Right atrium auricular region (tissue), 2 donors: ENCODE measurements around the gene RFX8. TPM values are rescaled to one million over a fixed set of nuclear protein-coding genes. Genes with fewer than 3 reads are reported as not detected.

ENCODE experiments used
- DNase-seq: peaks from one replicate; pipeline ENCODE4 v3.0.0-alpha.2; 2019; ENCODE audit warnings: low spot score
- H3K27ac ChIP-seq, 2 donors: fragments of 200-600 bp; sonication (generic); 1 replicate in 1 of 2; 2 replicates in 1 of 2; pipeline ENCODE4 v1.5.1; 2016 to 2019
- H3K27me3 ChIP-seq, 2 donors: fragments of 200-600 bp; sonication (generic); one replicate each; pipeline versions ENCODE4 v1.5.1 to v1.6.0; 2017 to 2019
- H3K36me3 ChIP-seq: fragments of 200-600 bp; sonication (generic); one replicate; pipeline ENCODE4 v1.5.1; 2016
- H3K4me1 ChIP-seq, 2 donors: fragments of 200-600 bp; sonication (generic); one replicate each; pipeline versions ENCODE4 v1.5.1 to v1.6.0; 2017 to 2019
- H3K4me3 ChIP-seq, 2 donors: fragments of 200-600 bp; sonication (generic); 1 replicate in 1 of 2; 2 replicates in 1 of 2; pipeline ENCODE4 v1.5.1; 2017 to 2019; ENCODE audit warnings: mild to moderate bottlenecking in 1 of 2, moderate library complexity in 1 of 2
- H3K9me3 ChIP-seq, 2 donors: fragments of 200-600 bp; sonication (generic); one replicate each; pipeline ENCODE4 v1.5.1; 2019
- CTCF ChIP-seq, 2 donors: fragments of 200-600 bp; sonication (generic); IDR thresholded peaks; one replicate each; pipeline ENCODE4 v1.5.1; 2019; ENCODE audit warnings: antibody characterized with exemption in 2 of 2
- total RNA-seq, 2 donors: library from RNA; depleted of rRNA; stranded (reverse); fragments of >200 nt; gene quantifications; one replicate each; pipeline ENCODE4 v1.1.0, GENCODE V29; 2016

RFX8 gene
- total RNA-seq, 2 donors from 2014 or later = 0.35 TPM; not detected in 1

GRCh38 chr2:101420623-101421022, 54.3 kb downstream of the RFX8 start:
- H3K4me3 ChIP-seq = no peak overlapping the region
- H3K27me3 ChIP-seq = no peaks in the 10 kb centered on the region
- no peaks in the 10 kb centered on the region for H3K4me1 ChIP-seq
- TF ChIP-seq CTCF (IDR thresholded peaks at IDR 0.05) = no peak
- no peaks in the 10 kb centered on the region for H3K36me3 ChIP-seq
- H3K27ac ChIP-seq = no peak overlapping the region
- H3K9me3 ChIP-seq = no peaks in the 10 kb centered on the region
- no peak for DNase-seq

- peak; percentile 68 for DNase-seq
- Histone ChIP-seq H3K4me3 (no peak overlapping the region), H3K27me3 (no peaks in the 10 kb centered on the region), H3K4me1 (no peaks in the 10 kb centered on the region), H3K36me3 (no peaks in the 10 kb centered on the region), H3K9me3 (no peaks in the 10 kb centered on the region), H3K27ac (no peak overlapping the region)
- peak; percentile 67 to 87 for TF ChIP-seq CTCF (IDR thresholded peaks at IDR 0.05)
Observed at GRCh38 chr2:101419096-101419663, 55.7 kb downstream of the RFX8 start.

DNA sequence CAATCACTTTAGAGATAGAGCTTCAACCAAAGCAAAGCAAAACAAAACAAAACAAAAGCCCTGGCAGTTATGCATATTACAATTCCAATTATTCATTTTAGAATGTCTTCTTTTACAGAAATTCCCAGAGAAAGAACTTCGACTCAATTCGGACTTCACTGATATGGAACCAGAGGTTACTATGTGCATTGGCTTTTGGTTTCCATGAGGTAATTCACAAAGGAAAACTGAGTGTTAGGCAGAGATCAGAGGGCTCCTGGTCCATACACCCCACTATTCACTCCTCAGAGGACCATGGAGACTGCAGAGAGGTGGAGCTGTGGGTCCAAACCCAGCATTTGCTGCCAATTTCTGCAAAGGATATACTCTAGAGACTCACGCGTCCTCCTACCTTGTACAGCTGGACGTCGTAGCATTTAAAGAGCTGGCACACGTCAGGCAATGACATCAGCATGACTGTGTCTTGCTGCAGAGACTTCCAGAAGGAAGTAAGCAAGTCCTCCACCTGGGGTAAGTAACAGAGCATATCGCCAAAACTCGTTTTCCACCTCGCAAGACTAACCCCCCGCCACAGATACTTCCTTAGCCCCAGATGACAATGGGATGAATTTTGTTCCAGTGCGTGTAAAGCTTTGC, 56.3 kb downstream of the RFX8 start:
- Histone ChIP-seq H3K27me3 (no peaks in the 10 kb centered on the region), H3K27ac (no peak overlapping the region), H3K4me1 (no peaks in the 10 kb centered on the region), H3K36me3 (no peaks in the 10 kb centered on the region), H3K9me3 (no peaks in the 10 kb centered on the region), H3K4me3 (no peak overlapping the region)
- no peak for DNase-seq
- no peak for TF ChIP-seq CTCF (IDR thresholded peaks at IDR 0.05)

- no peaks in the 10 kb centered on the region for H3K4me1 ChIP-seq
- no peak for DNase-seq
- no peaks in the 10 kb centered on the region for H3K9me3 ChIP-seq
- H3K4me3 ChIP-seq = no peak overlapping the region
- no peak for TF ChIP-seq CTCF (IDR thresholded peaks at IDR 0.05)
- no peaks in the 10 kb centered on the region for H3K36me3 ChIP-seq
- H3K27ac ChIP-seq = no peak overlapping the region
- H3K27me3 ChIP-seq = no peaks in the 10 kb centered on the region
Observed at GRCh38 chr2:101416609-101417008, 58.3 kb downstream of the RFX8 start.

GRCh38 chr2:101415884-101416283, 59.0 kb downstream of the RFX8 start:
- H3K27ac ChIP-seq = no peak overlapping the region
- no peaks in the 10 kb centered on the region for H3K4me1 ChIP-seq
- no peak for TF ChIP-seq CTCF (IDR thresholded peaks at IDR 0.05)
- H3K27me3 ChIP-seq = no peaks in the 10 kb centered on the region
- DNase-seq = no peak
- H3K4me3 ChIP-seq = no peak overlapping the region
- no peaks in the 10 kb centered on the region for H3K9me3 ChIP-seq
- H3K36me3 ChIP-seq = no peaks in the 10 kb centered on the region

DNA sequence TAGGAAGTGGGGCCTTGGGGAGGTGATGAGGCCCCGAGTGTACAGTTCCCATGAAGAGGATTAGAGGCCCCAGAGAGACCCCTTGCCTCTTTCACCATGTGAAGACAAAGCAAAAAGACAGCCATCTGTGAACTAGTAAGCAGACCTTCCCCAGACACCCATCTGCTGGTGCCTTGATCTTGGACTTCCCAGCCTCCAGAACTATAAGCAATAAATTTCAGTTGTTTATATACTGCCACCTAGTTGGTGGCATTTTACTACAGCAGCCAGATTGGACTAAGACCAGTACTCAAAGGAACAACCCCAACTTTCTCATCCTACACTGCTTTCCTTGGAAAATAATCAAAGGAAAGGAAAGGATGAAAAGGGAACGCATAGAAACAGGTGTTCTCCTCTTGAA, 59.7 kb downstream of the RFX8 start:
- H3K4me3 ChIP-seq = no peak overlapping the region
- DNase-seq = no peak
- TF ChIP-seq CTCF (IDR thresholded peaks at IDR 0.05) = no peak
- no peaks in the 10 kb centered on the region for H3K36me3 ChIP-seq
- H3K9me3 ChIP-seq = no peaks in the 10 kb centered on the region
- H3K27ac ChIP-seq = no peak overlapping the region
- H3K27me3 ChIP-seq = no peaks in the 10 kb centered on the region
- no peaks in the 10 kb centered on the region for H3K4me1 ChIP-seq
